Cardiac septum (tissue), 1 donor: Measurements from ENCODE around the gene MRPS2. TPM values are rescaled to one million over a fixed set of nuclear protein-coding genes. Genes with fewer than 3 reads are reported as not detected.
"Not testable (repeated sequence)": the region's sequence is repeated elsewhere in the genome, so short reads cannot be mapped to it uniquely, and the experiment has no call there.

Source experiments
- DNase-seq: peaks from one replicate; pipeline ENCODE4 v3.0.0-alpha.2; 2020; ENCODE audit warnings: low spot score
- intact Hi-C: fragments of 100-400 bp; cut with DNase I; formaldehyde crosslinking; loops from one replicate; pipeline ENCODE4 v1.14.0; 2022
- total RNA-seq: library from RNA; stranded (reverse); fragmentation: NEBNext Ultra II Directional; extraction: Animal tissue kit (Norgen Biotek cat#: 25700); gene quantifications from one replicate; pipeline ENCODE4 v1.2.1, GENCODE V29; 2021
- donor health status: DM: no; HTN: no; CAD: no.

Gene MRPS2
- total RNA-seq, 1 donor from 2014 or later: 37.2 TPM

DNA sequence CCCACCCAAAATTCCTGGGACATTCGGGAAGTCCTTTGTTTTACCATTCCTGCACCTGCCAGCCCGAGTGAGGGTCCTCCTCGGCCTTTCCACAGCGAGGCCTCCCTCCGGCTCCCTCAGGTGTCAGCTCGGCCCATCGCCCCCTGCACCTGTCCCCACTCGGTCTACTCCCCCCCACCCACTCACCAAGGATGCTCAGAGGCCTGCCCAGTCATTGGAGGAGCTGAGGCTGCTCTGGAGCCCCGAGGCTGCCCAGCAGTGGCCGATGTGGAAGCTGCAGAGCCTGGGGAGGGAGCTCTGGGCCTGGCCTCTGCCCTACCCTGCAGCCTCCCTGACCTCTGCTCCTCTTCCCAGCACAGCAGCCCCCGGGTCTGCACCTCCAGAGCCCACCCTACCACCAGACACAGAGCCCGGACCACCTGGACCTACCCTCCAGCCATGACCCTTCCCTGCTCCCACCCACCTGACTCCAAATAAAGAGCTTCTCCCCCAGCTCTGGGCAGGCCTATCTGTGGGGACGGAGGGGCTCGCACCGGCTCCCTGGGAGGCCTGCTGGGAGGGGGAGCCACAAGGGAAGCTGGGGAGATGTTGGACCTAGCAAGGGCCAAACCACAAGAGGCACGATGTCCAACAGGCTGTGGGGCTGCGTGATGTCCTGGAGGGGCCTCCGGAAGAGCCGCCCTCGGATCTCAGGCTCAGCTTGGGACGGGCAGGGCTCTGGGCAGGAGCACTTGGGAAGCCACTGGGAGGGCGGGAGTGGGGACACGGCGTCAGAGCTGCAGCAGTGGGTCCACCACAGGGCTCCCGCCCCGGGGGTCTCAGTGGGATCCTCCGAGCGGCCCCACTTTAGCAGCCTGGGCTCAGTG is 49.2 kb downstream of the MRPS2 start:
- DNase-seq, intact Hi-C loops: not testable (repeated sequence)

GRCh38 chr9:135550344-135550918 is 49.9 kb downstream of the MRPS2 start:
- intact Hi-C loops: no loop called here

GRCh38 chr9:135551031-135551430 is 50.5 kb downstream of the MRPS2 start:
- intact Hi-C loops: no loop called here
- DNase-seq: no peak

More at GRCh38 chr9:135550344-135550918, 49.9 kb downstream of the MRPS2 start:
- no peak for DNase-seq

DNA sequence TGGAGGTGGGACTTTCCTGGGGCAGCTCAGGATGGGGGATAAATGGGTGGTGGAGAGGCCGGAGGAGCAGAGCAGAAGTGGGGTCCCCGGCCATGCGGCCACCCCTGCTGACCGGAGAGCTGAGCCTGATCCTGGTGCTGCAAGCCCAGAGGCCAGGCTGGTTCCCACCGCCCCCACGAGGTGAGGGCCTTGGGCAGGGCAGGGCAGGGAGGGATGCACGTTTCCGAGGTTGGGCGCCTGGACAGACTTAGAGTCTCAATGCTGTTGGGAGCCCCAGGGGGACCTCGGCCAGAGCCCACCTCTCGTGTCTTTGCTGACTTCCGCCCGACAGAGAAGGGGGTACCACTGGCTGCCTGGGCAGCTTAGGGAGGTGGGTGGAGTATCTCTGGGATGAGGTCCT is 51.0 kb downstream of the MRPS2 start:
- intact Hi-C loops: no loop called here

DNA sequence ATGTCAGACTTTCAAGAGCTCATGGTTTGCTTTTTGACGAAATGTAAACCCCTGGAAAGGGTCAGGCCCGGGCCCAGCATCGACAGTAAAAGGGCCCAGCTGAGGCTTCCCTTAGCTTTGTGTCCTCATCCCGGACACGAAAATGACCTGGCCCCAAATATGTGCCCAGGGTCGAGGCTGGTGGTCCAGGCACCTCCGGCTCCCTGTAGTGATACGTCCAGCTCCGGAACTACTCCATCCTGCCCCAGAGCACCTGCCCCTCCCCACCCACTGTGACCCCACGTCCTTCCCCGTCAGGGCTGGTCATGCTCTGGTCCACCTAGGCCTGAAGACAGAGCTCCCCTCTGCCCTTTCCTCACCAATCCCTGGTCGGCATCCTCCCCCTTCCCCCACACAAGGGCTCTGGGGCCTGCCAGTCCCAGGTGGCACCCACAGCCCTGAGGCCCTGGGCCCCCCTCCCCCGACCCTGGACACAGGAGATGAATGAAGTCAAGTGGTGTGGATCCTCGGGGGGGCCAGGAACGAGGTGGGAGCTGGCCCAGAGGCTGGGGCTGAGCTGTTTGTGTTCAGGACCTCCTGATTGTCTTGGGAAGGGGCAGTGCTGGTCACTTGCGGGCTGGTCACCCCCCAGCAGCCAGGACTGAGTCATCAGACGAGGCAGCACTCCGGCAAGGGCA is 51.7 kb downstream of the MRPS2 start:
- DNase-seq: no peak
- intact Hi-C loops: no loop called here

More for the DNA sequence above, 51.0 kb downstream of the MRPS2 start:
- no peak for DNase-seq

DNA sequence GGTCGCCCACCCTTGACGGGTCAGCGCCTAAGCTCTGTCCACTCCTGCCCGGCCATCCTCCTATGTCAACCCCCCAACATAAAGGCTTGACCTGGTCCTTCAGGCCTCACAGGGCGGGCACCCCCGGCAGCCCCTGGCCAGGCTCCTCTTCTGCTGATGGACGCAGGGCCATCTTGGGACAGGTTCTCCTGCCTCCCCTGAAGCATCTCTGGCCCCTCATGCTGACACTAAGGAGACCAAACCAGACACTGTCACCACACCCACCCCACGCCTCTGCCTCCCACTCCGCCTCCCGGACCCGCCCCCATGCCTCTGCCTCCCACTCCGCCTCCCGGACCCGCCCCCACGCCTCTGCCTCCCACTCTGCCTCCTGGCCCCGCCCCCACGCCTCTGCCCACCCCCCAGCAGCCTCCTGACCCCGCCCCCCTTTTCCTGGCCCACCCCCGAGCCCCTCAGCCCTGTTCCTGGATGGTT is 52.3 kb downstream of the MRPS2 start:
- DNase-seq: no peak
- intact Hi-C loops: no loop called here

Other genes starting within 250 kb of the MRPS2 start
- 26.3 TPM for gene PPP1R26, start 20.9 kb upstream of the MRPS2 start, total RNA-seq
- not detected for gene LCN1, start 20.8 kb downstream of the MRPS2 start, total RNA-seq
- not detected for gene OBP2A, start 45.4 kb downstream of the MRPS2 start, total RNA-seq
- gene PAEP, start 61.1 kb downstream of the MRPS2 start, total RNA-seq: not detected
- not detected for gene GLT6D1, start 138.9 kb downstream of the MRPS2 start, total RNA-seq
- not detected for gene LCN9, start 162.6 kb downstream of the MRPS2 start, total RNA-seq
- not detected for gene SOHLH1, start 198.8 kb downstream of the MRPS2 start, total RNA-seq
- gene KCNT1, start 201.5 kb downstream of the MRPS2 start, total RNA-seq: 1.2 TPM